Suprapubic skin (tissue), 4 donors: Measurements from ENCODE around the gene DEPDC5. TPM values are rescaled to one million over a fixed set of nuclear protein-coding genes. Genes with fewer than 3 reads are reported as not detected.
"Not testable (repeated sequence)": the region's sequence is repeated elsewhere in the genome, so short reads cannot be mapped to it uniquely, and the experiment has no call there.

Experiments used
- DNase-seq, 2 donors: peaks; one replicate each; pipeline ENCODE4 v3.0.0-alpha.2; 2019; ENCODE audit warnings: low spot score in 2 of 2
- H3K27ac ChIP-seq: fragments of 200-600 bp; sonication (generic); one replicate; pipeline ENCODE4 v1.5.1; 2019
- H3K27me3 ChIP-seq: fragments of 200-600 bp; sonication (generic); one replicate; pipeline ENCODE4 v1.5.1; 2019
- H3K36me3 ChIP-seq: fragments of 200-600 bp; sonication (generic); one replicate; pipeline ENCODE4 v1.5.1; 2019
- H3K4me1 ChIP-seq: fragments of 200-600 bp; sonication (generic); one replicate; pipeline ENCODE4 v1.5.1; 2019
- H3K4me3 ChIP-seq: fragments of 200-600 bp; sonication (generic); one replicate; pipeline ENCODE4 v1.5.1; 2019; ENCODE audit warnings: mild to moderate bottlenecking
- H3K9me3 ChIP-seq: fragments of 200-600 bp; sonication (generic); one replicate; pipeline ENCODE4 v1.5.1; 2019
- EP300 ChIP-seq: sonication (generic); formaldehyde crosslinking; IDR thresholded peaks from one replicate; pipeline ENCODE4 v1.6.1; 2017; ENCODE audit warnings: antibody characterized with exemption
- POLR2A ChIP-seq, 2 donors: fragments of 450-650 bp; IDR thresholded peaks; one replicate each; pipeline ENCODE4 v1.6.1; 2017; ENCODE audit warnings: antibody characterized with exemption in 2 of 2, mild to moderate bottlenecking in 2 of 2, moderate library complexity in 2 of 2
- POLR2AphosphoS5 ChIP-seq, 3 donors: sonication (generic); formaldehyde crosslinking; IDR thresholded peaks; one replicate each; pipeline ENCODE4 v1.6.1; 2017; ENCODE audit warnings: antibody characterized with exemption in 3 of 3
- WGBS: methylation state at CpG from one replicate; pipeline ENCODE4 v1.1.5; 2018; 5-methylcytosine and 5-hydroxymethylcytosine counted together
- total RNA-seq, 4 donors: library from RNA; depleted of rRNA; stranded (reverse); fragments of >200 nt; gene quantifications; one replicate each; pipeline ENCODE4 v1.1.0, GENCODE V29; 2016
- TF ChIP-seq, protein P1 (sequence below), 2 donors: fragments of 200-600 bp in 1 of 2; fragments of 450-650 bp in 1 of 2; sonication (generic) in 1 of 2; IDR thresholded peaks; one replicate each; pipeline ENCODE4 v1.5.1; 2016 to 2019; ENCODE audit warnings: antibody characterized with exemption in 2 of 2, mild to moderate bottlenecking in 1 of 2, moderate library complexity in 1 of 2

Gene DEPDC5
- total RNA-seq, 4 donors from 2014 or later, result 10.2 to 35.6 (median 15.5) TPM

DNA sequence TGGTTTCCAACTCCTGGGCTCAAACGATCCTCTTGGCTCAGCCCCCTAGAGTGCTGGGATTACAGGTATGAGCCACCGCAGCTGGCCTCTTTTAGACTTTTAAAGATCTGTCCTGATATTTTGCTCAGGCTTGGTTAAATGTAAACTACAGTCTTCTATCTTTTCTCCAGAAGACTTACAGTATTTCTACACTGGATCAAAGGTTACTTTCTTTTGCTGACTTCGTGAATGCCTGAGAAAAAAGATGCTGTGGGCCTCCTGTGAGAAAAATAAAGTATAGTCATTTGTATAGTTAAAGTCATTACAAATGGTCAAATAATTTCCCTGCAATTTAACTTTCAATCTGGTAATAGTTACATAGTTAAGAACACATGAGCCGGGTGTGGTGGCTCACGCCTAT, 19.6 kb downstream of the DEPDC5 start:
- WGBS, result 92% methylated on average over 5 of the region's 5 CpGs
- no peak overlapping the region for H3K4me3 ChIP-seq
- no peak for DNase-seq
- peaks cover 81% of the 10 kb centered on the region for H3K36me3 ChIP-seq
- no peaks in the 10 kb centered on the region for H3K27me3 ChIP-seq
- no peak overlapping the region for H3K27ac ChIP-seq
- TF ChIP-seq POLR2A (IDR thresholded peaks at IDR 0.05), result no peak
- no peak for TF ChIP-seq EP300
- TF ChIP-seq, protein P1, sequence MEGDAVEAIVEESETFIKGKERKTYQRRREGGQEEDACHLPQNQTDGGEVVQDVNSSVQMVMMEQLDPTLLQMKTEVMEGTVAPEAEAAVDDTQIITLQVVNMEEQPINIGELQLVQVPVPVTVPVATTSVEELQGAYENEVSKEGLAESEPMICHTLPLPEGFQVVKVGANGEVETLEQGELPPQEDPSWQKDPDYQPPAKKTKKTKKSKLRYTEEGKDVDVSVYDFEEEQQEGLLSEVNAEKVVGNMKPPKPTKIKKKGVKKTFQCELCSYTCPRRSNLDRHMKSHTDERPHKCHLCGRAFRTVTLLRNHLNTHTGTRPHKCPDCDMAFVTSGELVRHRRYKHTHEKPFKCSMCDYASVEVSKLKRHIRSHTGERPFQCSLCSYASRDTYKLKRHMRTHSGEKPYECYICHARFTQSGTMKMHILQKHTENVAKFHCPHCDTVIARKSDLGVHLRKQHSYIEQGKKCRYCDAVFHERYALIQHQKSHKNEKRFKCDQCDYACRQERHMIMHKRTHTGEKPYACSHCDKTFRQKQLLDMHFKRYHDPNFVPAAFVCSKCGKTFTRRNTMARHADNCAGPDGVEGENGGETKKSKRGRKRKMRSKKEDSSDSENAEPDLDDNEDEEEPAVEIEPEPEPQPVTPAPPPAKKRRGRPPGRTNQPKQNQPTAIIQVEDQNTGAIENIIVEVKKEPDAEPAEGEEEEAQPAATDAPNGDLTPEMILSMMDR (IDR thresholded peaks at IDR 0.05), result no peak
- TF ChIP-seq POLR2AphosphoS5 (IDR thresholded peaks at IDR 0.05), result no peak
- no peaks in the 10 kb centered on the region for H3K4me1 ChIP-seq
- H3K9me3 ChIP-seq, result no peaks in the 10 kb centered on the region

DNA sequence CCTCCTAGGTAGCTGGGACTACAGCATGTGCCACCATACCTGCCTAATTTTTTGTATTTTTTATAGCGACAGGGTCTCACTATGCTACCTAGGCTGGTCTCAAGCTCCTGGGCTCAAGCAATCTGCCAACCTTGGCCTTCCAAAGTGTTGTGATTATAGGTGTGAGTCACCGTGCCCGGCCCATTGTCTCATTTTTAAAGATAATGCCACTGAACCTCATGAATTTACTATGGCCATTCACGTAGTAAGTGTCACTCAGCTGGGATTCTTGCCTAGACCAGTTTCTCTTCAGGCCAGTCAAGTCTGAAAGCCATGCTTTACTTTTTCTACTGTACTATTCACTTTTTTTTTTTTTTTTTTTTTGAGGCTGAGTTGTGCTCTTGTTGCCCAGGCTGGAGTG, 22.4 kb downstream of the DEPDC5 start:
- WGBS, result 95% methylated on average over 4 of the region's 4 CpGs
- no peak for DNase-seq

DNA sequence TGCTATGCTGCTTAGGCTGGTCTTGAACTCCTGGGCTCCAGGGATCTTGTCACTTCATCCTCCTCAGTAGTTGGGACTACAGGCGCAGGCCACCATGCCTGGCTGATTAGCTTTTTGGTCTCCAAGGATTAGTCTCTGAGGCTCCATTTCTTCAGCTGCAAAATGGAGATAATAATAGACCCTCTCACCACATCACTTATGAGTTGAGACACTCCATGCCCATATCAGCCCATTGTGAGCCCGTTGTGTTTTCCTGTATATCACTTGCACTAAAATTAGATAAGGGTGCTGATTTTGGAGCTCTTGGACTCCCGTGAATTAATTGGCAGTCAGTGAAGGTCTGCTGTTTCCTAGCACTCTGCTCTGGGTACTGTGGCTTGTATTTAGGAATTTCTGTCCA, 36.0 kb downstream of the DEPDC5 start:
- peaks cover 31% of the 10 kb centered on the region for H3K36me3 ChIP-seq
- no peaks in the 10 kb centered on the region for H3K4me1 ChIP-seq
- no peak for DNase-seq
- no peak overlapping the region for H3K4me3 ChIP-seq
- H3K27me3 ChIP-seq, result no peaks in the 10 kb centered on the region
- no peak overlapping the region for H3K27ac ChIP-seq
- no peaks in the 10 kb centered on the region for H3K9me3 ChIP-seq
- TF ChIP-seq EP300, result no peak
- TF ChIP-seq POLR2AphosphoS5 (IDR thresholded peaks at IDR 0.05), result no peak
- TF ChIP-seq, protein P1 (IDR thresholded peaks at IDR 0.05), result no peak
- no peak for TF ChIP-seq POLR2A (IDR thresholded peaks at IDR 0.05)
- WGBS, result 93% methylated on average over 3 of the region's 3 CpGs

More for the DNA sequence above, 22.4 kb downstream of the DEPDC5 start:
- no peaks in the 10 kb centered on the region for H3K27me3 ChIP-seq
- H3K4me1 ChIP-seq, result no peaks in the 10 kb centered on the region
- H3K9me3 ChIP-seq, result no peaks in the 10 kb centered on the region
- peaks cover 81% of the 10 kb centered on the region for H3K36me3 ChIP-seq
- TF ChIP-seq, protein P1 (IDR thresholded peaks at IDR 0.05), result no peak
- TF ChIP-seq POLR2A (IDR thresholded peaks at IDR 0.05), result no peak
- no peak for TF ChIP-seq POLR2AphosphoS5 (IDR thresholded peaks at IDR 0.05)
- TF ChIP-seq EP300, result no peak
- H3K4me3 ChIP-seq, result no peak overlapping the region
- H3K27ac ChIP-seq, result no peak overlapping the region

- Histone ChIP-seq H3K4me3 (no peak overlapping the region), H3K9me3 (no peaks in the 10 kb centered on the region), H3K4me1 (no peaks in the 10 kb centered on the region), H3K27me3 (no peaks in the 10 kb centered on the region), H3K36me3 (peaks cover 27% of the 10 kb centered on the region), H3K27ac (no peak overlapping the region)
- DNase-seq, result no peak
- WGBS, result 94% methylated on average over 2 of the region's 2 CpGs
- no peak for TF ChIP-seq EP300
- TF ChIP-seq POLR2AphosphoS5 (IDR thresholded peaks at IDR 0.05), result no peak
- TF ChIP-seq, protein P1 (IDR thresholded peaks at IDR 0.05), result no peak
- no peak for TF ChIP-seq POLR2A (IDR thresholded peaks at IDR 0.05)
Observed at GRCh38 chr22:31790240-31790639, 36.4 kb downstream of the DEPDC5 start.

- not testable (repeated sequence) for H3K27me3 ChIP-seq, H3K27ac ChIP-seq, H3K4me3 ChIP-seq, DNase-seq, H3K4me1 ChIP-seq, H3K9me3 ChIP-seq
- 86% methylated on average over 8 of the region's 8 CpGs for WGBS
- peaks cover 84% of the 10 kb centered on the region for H3K36me3 ChIP-seq
Observed at GRCh38 chr22:31799358-31799757, 45.5 kb downstream of the DEPDC5 start.

GRCh38 chr22:31800065-31800464, 46.2 kb downstream of the DEPDC5 start:
- H3K27me3 ChIP-seq, result no peaks in the 10 kb centered on the region
- DNase-seq, result no peak
- no peak overlapping the region for H3K27ac ChIP-seq
- no peaks in the 10 kb centered on the region for H3K9me3 ChIP-seq
- no peaks in the 10 kb centered on the region for H3K4me1 ChIP-seq
- H3K36me3 ChIP-seq, result peaks cover 88% of the 10 kb centered on the region
- TF ChIP-seq, protein P1 (IDR thresholded peaks at IDR 0.05), result no peak
- TF ChIP-seq POLR2AphosphoS5 (IDR thresholded peaks at IDR 0.05) (no peak), POLR2A (IDR thresholded peaks at IDR 0.05) (no peak), EP300 (no peak)
- H3K4me3 ChIP-seq, result no peak overlapping the region

DNA sequence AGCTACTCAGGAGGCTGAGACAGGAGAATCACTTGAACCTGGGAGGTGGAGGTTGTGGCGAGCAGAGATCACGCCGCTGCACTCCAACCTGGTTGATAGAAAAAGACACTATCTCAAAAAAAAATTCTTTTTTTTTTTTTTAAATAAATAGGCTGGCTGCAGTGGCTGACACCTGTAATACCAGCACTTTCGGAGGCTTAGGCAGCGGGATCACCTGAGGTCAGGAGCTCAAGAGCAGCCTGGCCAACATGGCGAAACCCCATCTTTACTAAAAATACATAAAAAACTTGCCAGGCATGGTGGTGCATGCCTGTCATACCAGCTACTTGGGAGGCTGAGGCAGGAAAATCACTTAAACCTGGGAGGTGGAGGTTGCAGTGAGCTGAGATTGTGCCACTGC, 47.0 kb downstream of the DEPDC5 start:
- not testable (repeated sequence) for H3K27ac ChIP-seq, H3K4me1 ChIP-seq, H3K9me3 ChIP-seq, H3K27me3 ChIP-seq, H3K4me3 ChIP-seq, DNase-seq
- H3K36me3 ChIP-seq, result peaks cover 93% of the 10 kb centered on the region
- 98% methylated on average over 6 of the region's 6 CpGs for WGBS
